Measurements from ENCODE around the gene COL1A1.

The COL1A1 gene

DNA sequence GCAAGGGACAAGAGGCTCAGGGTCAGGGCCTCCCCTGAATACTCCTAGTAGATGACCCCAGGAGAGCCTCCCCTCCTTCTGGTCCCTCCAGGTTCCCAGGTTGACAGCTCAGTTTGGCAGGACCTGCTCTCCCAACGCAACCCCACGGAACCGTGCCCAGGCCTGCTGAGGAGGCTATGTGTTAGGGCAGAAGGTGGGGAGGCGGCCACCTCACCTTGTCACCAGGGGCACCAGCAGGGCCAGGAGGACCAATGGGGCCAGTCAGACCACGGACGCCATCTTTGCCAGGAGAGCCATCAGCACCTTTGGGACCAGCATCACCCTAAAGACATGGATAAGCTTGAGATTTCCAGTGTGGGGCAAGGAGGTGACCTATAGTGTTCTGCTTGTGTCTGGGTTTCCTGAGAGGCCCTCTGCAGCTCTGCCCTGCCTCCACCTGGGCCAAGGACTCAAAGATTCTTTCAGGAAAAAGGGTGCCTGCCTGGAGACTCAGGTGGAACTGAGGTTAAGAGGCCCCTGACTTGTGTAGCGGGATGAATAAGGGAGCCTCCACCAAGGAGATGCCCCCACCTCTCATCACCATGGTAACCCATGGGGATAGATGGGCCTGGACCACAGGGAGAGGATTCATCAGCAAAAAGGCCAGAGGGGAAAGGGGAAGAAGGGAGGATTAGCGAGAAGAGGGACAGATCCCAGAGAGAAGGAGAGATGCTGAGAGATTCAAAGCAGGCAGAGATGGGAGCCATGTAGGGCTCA lies 10.7 kb downstream of the COL1A1 start:
- no peak for TF ChIP-seq CTCF (conservative IDR thresholded peaks at IDR 0.05; ENCODE audit: control insufficient read depth, insufficient read depth, low read depth, low read length)
- no peak overlapping the region for H3K4me3 ChIP-seq (ENCODE audit: control insufficient read depth, low read depth, low read length)
- DNase-seq (ENCODE audit: low read depth) = peak; percentile 54

DNA sequence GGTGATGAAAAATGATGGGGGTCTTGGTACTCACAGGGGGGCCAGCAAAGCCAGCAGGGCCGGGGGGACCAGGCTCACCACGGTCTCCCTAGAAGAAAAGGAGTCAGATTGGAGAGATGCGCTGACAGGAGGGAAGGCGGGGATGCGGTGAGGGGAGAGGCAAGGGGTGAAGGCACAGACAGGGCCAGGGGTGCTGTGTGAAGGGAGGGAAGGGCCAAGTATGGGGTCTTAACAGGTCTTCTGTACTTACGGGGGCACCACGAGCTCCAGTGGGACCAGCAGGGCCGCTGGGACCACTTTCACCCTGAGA lies 11.2 kb downstream of the COL1A1 start:
- no peak for DNase-seq (ENCODE audit: low read depth)
- no peak overlapping the region for H3K4me3 ChIP-seq (ENCODE audit: control insufficient read depth, low read depth, low read length)
- no peak for TF ChIP-seq CTCF (conservative IDR thresholded peaks at IDR 0.05; ENCODE audit: control insufficient read depth, insufficient read depth, low read depth, low read length)

- TF ChIP-seq CTCF (conservative IDR thresholded peaks at IDR 0.05; ENCODE audit: control insufficient read depth, insufficient read depth, low read depth, low read length) = no peak
- H3K4me3 ChIP-seq (ENCODE audit: control insufficient read depth, low read depth, low read length) = no peak overlapping the region
- DNase-seq (ENCODE audit: low read depth) = peak; percentile 52
These were observed 11.7 kb downstream of the COL1A1 start for GRCh38 chr17:50189550-50190292.

- no peak overlapping the region for H3K4me3 ChIP-seq (ENCODE audit: control insufficient read depth, low read depth, low read length)
- no peak for TF ChIP-seq CTCF (conservative IDR thresholded peaks at IDR 0.05; ENCODE audit: control insufficient read depth, insufficient read depth, low read depth, low read length)
- DNase-seq (ENCODE audit: low read depth) = peak; percentile 34
These were observed 12.4 kb downstream of the COL1A1 start for GRCh38 chr17:50188921-50189549.

GRCh38 chr17:50188531-50188920 lies 12.9 kb downstream of the COL1A1 start:
- peak; percentile 39 for DNase-seq (ENCODE audit: low read depth)
- no peak for TF ChIP-seq CTCF (conservative IDR thresholded peaks at IDR 0.05; ENCODE audit: control insufficient read depth, insufficient read depth, low read depth, low read length)
- no peak overlapping the region for H3K4me3 ChIP-seq (ENCODE audit: control insufficient read depth, low read depth, low read length)

DNA sequence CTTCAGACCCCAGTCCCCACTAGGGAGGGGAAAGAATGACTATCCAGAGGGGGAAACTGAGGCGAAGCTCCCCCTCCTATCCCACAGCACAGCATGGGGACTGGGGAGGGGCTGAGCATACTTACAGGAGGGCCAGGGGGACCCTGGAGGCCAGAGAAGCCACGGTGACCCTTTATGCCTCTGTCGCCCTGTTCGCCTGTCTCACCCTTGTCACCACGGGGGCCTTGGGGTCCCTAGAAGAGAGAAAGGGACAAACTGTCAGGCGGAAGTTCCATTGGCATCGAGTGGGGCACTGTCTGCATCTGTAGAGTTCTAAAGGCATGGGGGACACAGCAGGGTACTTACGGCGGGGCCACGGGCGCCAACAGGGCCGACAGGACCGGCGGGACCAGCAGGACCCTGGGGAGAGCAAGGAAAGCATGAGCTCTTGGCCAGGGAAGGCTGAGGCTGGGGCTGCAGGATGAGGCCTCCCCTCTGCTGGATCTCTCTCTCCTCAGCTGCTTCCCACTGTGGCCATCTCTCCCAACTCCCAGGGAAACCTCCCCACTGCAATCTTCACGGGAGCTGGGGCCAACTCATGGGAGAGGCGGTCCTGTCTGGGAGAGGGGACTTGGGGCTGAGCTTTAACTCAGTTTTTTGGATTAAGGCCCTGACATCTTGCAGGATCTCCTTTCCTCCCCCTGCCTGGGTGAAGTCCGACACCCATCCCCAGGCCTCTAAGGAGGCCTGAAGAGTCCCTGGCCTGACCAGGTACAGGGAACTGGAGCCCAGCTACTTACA lies 13.5 kb downstream of the COL1A1 start:
- TF ChIP-seq CTCF (conservative IDR thresholded peaks at IDR 0.05; ENCODE audit: control insufficient read depth, insufficient read depth, low read depth, low read length) = no peak
- peak; percentile 66 for DNase-seq (ENCODE audit: low read depth)
- no peak overlapping the region for H3K4me3 ChIP-seq (ENCODE audit: control insufficient read depth, low read depth, low read length)
